Measurements from ENCODE around the gene CHCHD3. TPM values are rescaled to one million over a fixed set of nuclear protein-coding genes. Genes with fewer than 3 reads are reported as not detected.

CHCHD3 gene
- total RNA-seq, 1 donor from 2014 or later = 62.1 TPM

DNA sequence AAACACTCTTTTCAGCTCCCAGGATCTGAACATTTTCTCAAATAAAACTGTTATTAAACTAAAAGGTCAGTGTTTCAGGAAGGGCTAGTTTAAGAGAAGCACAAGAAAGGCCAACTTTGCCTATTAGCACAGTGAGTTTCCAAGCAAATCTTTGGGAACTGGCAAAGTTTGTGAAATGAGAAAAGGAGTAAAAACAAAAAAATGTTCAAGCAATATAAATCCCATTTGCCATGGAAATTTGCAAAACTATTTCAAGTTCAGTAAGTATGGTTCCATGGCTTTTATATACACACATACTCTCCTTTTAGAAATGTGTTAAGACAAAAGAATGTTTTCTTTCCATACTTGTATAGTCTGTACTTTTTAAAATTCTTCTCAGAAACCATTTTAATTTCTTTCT, 51.5 kb downstream of the CHCHD3 start:
- DNase-seq (ENCODE audit: low read depth) = no peak
- H3K36me3 ChIP-seq (ENCODE audit: control insufficient read depth, insufficient read depth, low read length) = no peaks in the 10 kb centered on the region
- TF ChIP-seq, protein P1, sequence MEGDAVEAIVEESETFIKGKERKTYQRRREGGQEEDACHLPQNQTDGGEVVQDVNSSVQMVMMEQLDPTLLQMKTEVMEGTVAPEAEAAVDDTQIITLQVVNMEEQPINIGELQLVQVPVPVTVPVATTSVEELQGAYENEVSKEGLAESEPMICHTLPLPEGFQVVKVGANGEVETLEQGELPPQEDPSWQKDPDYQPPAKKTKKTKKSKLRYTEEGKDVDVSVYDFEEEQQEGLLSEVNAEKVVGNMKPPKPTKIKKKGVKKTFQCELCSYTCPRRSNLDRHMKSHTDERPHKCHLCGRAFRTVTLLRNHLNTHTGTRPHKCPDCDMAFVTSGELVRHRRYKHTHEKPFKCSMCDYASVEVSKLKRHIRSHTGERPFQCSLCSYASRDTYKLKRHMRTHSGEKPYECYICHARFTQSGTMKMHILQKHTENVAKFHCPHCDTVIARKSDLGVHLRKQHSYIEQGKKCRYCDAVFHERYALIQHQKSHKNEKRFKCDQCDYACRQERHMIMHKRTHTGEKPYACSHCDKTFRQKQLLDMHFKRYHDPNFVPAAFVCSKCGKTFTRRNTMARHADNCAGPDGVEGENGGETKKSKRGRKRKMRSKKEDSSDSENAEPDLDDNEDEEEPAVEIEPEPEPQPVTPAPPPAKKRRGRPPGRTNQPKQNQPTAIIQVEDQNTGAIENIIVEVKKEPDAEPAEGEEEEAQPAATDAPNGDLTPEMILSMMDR (IDR thresholded peaks at IDR 0.05; ENCODE audit: insufficient read depth, low read length, severe bottlenecking) = no peak
- FAIRE-seq = no peak
- no peaks in the 10 kb centered on the region for H3K27me3 ChIP-seq (ENCODE audit: control insufficient read depth, insufficient read depth, low read length)
- no peak overlapping the region for H3K4me3 ChIP-seq (ENCODE audit: low read depth, low read length)

DNA sequence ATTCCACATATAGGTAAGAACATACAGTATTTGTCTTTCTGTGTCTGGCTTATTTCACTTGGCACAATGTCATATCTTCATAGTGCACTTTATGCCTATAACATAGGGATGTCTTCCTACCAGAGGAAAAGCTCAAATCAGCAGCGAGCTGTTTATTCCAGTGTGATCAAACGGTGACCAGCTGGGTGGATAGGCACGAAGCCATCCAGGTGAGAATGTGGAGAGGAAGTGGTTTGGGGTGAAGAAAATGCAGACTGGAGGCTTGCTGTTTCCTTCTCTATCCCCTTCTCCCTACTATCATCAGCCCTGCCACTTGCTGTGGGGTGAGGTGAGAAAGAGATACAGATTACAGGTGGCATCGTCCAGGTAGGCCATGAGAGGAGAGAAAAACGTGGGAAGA, 52.4 kb downstream of the CHCHD3 start:
- Histone ChIP-seq H3K27me3 (ENCODE audit: control insufficient read depth, insufficient read depth, low read length) (no peaks in the 10 kb centered on the region), H3K4me3 (ENCODE audit: low read depth, low read length) (no peak overlapping the region), H3K36me3 (ENCODE audit: control insufficient read depth, insufficient read depth, low read length) (no peaks in the 10 kb centered on the region)
- DNase-seq (ENCODE audit: low read depth) (no peak), FAIRE-seq (no peak)
- TF ChIP-seq, protein P1 (IDR thresholded peaks at IDR 0.05; ENCODE audit: insufficient read depth, low read length, severe bottlenecking) = no peak

DNA sequence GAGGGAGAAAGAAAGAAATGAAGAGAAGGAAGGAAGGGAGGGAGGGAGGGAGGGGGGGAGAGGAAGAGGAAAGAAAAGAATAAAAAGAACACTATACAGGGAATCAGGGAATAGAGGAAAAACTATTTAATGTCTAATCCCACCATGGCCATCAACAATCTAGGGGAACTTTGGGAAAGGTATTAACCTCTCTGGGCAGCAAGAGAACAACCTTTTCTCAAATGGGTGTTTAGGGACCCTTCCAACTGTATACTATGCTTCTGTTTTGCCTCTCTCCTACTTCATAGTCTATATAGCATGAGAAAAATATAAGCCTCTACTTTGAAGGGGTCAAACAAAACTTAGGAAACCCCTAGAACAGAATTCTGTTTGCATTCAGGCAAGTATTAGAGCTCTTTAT, 54.5 kb downstream of the CHCHD3 start:
- Histone ChIP-seq H3K36me3 (ENCODE audit: control insufficient read depth, insufficient read depth, low read length) (peaks cover 1% of the 10 kb centered on the region), H3K4me3 (ENCODE audit: low read depth, low read length) (no peak overlapping the region), H3K27me3 (ENCODE audit: control insufficient read depth, insufficient read depth, low read length) (no peaks in the 10 kb centered on the region)
- TF ChIP-seq, protein P1 (IDR thresholded peaks at IDR 0.05; ENCODE audit: insufficient read depth, low read length, severe bottlenecking) = no peak
- DNase-seq (ENCODE audit: low read depth) (no peak), FAIRE-seq (no peak)

DNA sequence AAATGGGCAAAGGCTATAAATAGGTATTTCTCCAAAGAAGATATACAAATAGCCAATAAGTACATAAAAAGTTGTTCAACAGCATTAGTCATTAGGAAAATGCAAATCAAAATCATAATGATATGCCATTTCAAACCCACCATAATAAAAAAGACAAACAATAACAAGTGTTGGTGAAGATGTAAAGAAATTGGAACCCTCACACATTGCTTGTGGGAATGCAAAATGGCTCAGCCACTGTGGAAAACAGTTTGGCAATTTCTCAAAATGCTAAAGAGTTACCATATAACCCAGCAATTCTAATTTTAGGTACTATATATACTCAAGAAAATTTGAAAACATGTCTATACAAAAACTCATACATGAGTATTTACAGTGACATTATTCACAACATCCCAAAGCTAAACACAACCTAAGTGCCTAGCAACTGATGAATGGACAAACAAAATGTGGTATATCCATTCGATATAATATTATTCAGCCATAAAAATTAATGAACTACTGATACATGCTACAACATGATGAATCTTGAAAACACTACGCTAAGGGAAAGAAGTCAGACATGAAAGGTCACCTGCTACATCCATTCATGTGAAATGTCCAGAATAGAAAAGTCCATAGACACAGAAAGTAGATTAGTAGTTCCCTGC, 55.6 kb downstream of the CHCHD3 start:
- no peak for FAIRE-seq
- no peak for DNase-seq (ENCODE audit: low read depth)
- Histone ChIP-seq H3K4me3 (ENCODE audit: low read depth, low read length) (no peak overlapping the region), H3K27me3 (ENCODE audit: control insufficient read depth, insufficient read depth, low read length) (no peaks in the 10 kb centered on the region), H3K36me3 (ENCODE audit: control insufficient read depth, insufficient read depth, low read length) (peaks cover 1% of the 10 kb centered on the region)
- TF ChIP-seq, protein P1 (IDR thresholded peaks at IDR 0.05; ENCODE audit: insufficient read depth, low read length, severe bottlenecking) = no peak

DNA sequence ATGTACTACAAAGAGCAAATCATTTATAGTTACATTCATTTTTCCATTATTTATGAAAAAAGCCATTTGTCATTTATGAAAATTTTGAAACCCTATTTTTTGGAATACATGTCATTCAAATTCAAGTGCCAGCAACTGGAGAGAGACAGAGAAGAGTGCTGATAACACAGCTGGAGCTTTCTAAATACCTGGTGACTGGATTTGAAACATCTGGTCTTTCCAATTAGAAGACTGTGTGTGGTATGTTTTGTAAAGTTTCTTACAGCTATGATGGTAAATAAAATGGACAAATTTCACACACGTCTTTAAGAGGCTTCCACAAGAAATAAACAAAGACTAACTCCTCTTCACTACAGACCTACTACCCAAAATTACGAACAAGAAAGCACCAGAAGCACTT, 56.8 kb downstream of the CHCHD3 start:
- FAIRE-seq (no peak), DNase-seq (ENCODE audit: low read depth) (no peak)
- H3K4me3 ChIP-seq (ENCODE audit: low read depth, low read length) = no peak overlapping the region
- no peaks in the 10 kb centered on the region for H3K27me3 ChIP-seq (ENCODE audit: control insufficient read depth, insufficient read depth, low read length)
- H3K36me3 ChIP-seq (ENCODE audit: control insufficient read depth, insufficient read depth, low read length) = peaks cover 1% of the 10 kb centered on the region
- TF ChIP-seq, protein P1 (IDR thresholded peaks at IDR 0.05; ENCODE audit: insufficient read depth, low read length, severe bottlenecking) = no peak

DNA sequence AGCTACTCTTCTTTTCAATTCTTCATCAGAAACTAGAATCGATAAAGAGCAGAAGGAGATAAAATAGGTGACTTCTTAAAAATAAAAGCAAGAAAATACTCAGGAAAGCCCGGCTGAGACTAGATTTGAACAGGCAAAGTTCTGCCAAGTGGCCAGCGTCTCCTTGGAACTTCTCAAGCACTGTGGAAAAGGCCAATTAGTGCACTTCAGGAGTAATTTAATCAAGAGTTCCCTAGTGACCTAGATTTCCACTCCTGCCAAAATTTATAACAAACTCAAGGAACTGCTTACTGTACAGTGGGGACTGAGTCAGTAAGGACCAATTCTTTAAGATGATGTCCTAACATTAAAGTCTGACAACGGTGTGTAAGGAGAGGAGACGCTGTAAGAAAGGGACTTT, 57.3 kb downstream of the CHCHD3 start:
- Histone ChIP-seq H3K36me3 (ENCODE audit: control insufficient read depth, insufficient read depth, low read length) (peaks cover 1% of the 10 kb centered on the region), H3K27me3 (ENCODE audit: control insufficient read depth, insufficient read depth, low read length) (no peaks in the 10 kb centered on the region), H3K4me3 (ENCODE audit: low read depth, low read length) (no peak overlapping the region)
- TF ChIP-seq, protein P1 (IDR thresholded peaks at IDR 0.05; ENCODE audit: insufficient read depth, low read length, severe bottlenecking) = no peak
- no peak for DNase-seq (ENCODE audit: low read depth)
- no peak for FAIRE-seq

Data from bronchial epithelial cell (primary cell).